ENCODE measurements around the gene BPIFB6.

BPIFB6 gene

DNA sequence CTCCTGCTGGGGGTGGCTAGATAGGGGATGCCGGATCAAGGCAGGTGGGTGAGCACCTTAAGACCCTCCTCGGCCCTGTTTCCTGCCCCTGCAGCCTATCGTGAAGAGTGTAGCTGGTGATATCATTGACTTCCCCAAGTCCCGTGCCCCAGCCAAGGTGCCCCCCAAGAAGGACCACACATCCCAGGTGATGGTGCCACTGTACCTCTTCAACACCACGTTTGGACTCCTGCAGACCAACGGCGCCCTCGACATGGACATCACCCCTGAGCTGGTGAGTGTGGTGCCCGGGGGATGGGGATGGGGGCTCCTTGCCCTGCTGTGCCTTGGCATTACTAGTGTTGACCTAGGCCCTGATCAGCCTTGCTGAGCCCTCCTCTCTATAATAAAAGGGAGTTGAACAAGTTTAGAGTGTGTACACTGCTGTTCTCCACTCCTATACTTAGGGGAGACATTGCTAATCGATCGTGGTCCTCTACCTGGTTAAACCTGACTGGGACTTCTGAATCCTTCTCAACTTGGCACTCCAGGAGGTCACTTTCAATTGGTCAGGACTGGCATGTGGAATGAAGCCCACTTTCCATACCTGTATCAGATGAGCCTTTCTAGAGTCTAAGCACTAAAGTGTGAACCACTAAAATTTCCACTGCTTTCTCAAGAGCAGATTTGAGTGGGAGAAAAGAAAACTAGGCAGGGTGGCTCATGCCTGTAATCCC is 33.3 kb downstream of the BPIFB6 start:
- no peak for DNase-seq

DNA sequence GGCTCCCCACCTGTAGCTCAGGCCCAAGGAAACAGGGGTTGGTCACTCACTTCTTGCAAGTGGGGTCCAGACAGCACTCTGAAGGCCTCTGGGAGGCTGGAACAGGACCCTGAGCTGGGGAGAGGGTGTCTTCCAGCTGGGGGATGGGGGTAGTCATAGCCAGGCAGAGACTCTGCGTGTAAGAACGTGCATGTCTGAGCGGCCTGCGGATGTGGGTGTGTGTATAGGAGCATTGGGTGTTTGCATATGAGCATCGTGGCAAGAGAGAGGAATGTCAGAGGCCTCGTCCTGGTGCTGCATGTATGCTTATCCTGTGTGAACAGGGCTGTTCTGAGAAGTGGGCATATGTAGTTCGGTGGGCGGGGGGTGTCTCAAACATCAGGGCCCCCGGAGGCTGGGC is 34.3 kb downstream of the BPIFB6 start:
- DNase-seq: no peak

DNA sequence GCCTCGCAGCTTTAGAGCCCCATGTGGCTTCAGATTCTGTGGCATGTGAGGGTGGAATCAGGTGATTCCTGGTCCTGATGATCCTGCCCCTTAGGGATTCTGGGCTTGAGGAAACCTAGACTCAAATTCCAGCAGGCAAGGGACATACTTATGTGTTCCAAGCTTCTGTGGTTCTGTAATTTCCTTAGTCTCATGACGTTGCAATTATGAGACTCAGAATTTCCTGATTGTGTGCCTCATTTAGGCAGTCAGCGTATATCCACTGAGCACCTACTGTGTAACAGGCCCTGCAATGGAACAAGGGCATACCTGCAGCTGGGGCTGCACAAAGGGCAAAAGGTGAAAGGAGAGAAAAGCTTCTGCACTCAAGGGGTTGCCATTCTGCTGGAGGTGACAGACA is 36.4 kb downstream of the BPIFB6 start:
- no peak for DNase-seq

DNA sequence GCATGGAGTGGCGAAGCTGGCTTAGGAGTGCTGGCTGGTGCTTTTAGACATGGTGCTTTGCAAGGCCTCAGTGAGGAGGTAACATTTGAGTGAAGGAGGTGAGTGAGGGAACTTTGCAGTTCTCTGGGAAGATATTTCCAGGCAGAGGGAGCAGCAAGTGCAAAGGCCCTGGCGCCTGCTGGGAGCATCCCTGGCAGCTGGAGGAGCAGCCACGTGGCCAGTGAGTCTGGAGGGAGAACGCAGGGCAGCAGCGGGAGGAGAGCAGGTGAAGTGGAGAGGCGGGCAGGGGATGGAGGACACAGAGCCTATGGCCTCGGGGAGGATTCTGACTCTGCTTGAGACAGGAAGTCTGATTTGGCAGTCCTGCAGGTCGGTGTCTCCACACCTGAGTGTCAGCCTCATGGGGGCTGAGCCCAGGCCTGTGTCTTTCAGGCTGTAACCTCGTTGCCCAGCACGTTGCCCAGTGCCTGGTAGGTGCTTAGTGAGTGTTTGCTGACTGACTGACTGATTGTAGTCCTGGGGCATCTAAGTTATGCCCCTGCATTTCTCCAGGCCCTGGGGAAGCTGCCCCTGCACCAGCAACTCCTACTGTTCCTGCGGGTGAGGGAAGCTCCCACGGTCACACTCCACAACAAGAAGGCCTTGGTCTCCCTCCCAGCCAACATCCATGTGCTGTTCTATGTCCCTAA is 36.9 kb downstream of the BPIFB6 start:
- DNase-seq: no peak

- DNase-seq: no peak
These were observed 38.2 kb downstream of the BPIFB6 start for GRCh38 chr20:33069673-33070072.

- no peak for DNase-seq
These were observed 38.9 kb downstream of the BPIFB6 start for GRCh38 chr20:33070111-33071053.

DNA sequence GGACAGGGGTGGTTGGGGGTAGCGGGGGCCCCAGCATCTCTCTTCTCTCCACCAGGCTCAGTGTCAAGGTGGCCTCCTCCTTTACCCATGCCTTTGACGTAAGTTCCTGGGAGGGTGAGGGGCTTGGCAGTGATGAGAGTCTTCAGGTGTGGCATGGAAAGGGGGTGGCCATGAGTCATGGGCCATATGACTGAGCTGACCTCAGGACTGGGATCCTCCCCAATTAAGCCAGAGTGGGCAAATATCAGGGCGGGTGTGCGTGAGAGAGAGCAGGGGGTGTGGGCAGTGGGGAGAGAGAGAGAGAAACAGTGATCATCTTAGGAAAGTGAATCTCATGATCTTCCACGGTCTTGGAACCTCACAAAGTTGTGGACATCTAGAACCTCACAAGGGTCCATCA is 39.8 kb downstream of the BPIFB6 start:
- DNase-seq: no peak

GRCh38 chr20:33072362-33072761 is 40.9 kb downstream of the BPIFB6 start:
- no peak for DNase-seq

DNA sequence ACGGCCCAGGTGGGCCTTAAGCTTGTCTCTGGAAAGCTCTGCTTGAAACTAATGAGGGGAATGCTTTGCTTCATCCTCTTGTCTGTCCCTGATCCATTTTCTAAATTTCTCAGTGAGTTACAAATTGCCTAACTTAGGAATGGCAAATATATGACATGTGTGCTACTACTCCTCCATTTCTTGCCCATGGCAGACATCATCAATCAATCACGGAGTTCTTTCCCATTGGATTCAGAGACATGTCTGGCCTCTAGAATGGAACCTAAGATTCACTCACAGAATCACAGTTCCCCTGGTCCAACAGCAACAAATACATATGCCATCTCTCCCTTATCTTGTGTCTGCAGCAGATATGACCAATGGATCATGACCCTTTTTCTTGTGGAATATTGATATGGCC is 41.4 kb downstream of the BPIFB6 start:
- no peak for DNase-seq

DNA sequence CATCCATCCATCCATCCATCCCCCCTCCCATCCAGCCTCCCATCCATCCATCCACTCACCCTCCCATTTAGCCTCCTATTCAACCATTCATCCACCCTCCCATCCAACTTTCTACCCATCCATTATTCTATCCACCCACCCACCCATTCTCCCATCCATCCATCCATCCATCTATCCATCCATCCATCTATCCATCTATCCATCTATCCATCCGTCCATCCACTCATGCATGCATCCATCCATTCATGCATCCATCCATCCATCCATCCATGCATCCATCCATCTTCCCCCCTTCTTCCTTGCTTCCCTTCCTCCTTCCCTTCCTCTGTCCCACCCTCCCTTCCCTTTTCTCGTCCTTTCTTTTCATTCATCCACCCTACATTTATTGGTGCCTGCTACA is 43.2 kb downstream of the BPIFB6 start:
- no peak for DNase-seq

- no peak for DNase-seq
These were observed 43.8 kb downstream of the BPIFB6 start for GRCh38 chr20:33075281-33075680.

DNA sequence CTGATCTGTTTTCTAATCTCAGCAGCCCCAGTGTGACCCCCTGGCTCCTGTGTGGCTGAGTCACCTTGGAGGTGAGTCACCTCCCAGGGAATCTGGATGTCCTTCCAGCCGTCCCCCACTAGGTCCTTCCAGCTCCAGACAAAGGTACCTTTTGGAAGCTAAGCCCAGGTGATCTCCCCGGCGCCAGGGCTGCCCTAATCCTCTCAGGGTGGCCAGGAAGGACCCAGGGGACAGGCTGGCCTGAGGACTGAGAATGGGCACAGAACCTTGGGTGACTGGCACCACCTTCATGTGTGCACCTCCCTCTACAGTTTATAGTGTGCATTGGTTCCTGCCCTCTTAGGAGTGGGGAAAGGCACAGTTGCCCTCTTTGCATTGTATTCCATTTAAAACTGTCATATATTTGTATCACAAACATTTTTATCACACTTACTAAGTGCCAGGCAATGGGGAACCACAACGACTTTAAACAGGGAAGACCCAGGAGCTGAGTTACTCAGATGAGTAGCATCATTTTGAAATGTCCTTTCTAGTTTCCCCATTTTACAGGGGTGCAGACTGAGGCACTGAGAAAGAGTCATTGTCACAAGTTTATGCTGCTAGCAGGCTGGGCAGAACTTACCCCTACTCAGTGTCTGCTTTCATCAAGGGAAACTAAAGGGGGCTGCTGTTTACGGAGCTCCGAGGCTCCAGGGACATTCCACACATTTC is 45.4 kb downstream of the BPIFB6 start:
- DNase-seq: no peak

GRCh38 chr20:33079259-33079658 is 47.8 kb downstream of the BPIFB6 start, which contains the start of gene BPIFB4:
Gene BPIFB4, plus strand, starts transcription at chr20:33079643. Its CDS starts 1,884 bp downstream, at chr20:33081527.
- DNase-seq: no peak

DNA sequence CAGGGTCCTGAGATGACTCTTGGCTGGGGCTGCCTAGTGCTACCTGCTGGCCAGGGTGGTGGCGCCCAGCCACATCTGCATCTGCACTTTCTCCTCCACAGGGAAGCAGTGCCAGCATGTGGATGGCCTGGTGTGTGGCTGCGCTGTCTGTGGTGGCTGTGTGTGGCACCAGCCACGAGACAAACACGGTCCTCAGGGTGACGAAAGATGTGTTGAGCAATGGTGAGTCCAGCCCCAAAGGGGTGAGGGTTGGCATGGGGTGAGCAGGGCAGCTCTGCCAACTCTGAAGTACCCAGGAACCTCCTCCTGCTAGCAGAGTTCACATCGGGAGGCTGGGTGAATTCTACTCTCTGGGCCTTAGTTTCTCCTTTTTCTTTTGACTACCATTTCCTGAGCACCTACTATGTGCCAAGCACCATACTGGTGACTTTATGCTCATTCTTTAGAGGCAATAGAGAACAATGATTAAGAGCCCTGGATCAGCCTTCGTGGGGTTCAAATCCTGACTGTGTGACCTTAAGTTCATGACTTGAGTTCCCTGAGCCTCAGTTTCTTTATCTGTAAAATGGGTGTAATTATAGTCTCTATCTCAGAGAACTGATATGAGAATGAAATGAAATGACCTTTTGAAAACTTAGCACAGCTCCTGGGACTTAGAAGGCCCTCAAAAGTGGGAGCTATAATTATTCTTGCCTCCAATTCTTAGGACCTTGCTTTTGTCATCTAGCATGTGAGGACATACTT is 50.1 kb downstream of the BPIFB6 start:
- DNase-seq: no peak

DNA sequence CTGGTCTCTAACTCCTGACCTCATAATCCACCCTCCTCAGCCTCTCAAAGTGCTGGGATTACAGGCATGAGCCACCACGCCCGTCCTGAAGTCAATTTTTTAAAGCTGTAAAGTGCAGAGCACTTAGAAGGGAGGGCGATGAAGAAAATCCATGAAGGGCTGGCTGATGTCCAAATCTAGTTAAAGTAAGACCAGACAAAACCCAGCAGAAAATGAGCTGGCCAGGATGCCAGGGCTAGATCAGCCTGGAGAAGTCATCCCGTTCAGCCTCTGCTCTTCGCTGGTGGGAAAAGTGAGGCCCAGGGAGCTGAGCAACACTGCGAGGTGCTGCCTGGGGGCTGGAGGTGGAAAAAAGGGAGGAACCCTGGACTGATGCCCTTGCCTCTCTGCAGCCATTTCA is 51.1 kb downstream of the BPIFB6 start:
- no peak for DNase-seq

GRCh38 chr20:33083544-33084340 is 52.3 kb downstream of the BPIFB6 start:
- DNase-seq: no peak

GRCh38 chr20:33084722-33085121 is 53.3 kb downstream of the BPIFB6 start:
- DNase-seq: no peak

DNA sequence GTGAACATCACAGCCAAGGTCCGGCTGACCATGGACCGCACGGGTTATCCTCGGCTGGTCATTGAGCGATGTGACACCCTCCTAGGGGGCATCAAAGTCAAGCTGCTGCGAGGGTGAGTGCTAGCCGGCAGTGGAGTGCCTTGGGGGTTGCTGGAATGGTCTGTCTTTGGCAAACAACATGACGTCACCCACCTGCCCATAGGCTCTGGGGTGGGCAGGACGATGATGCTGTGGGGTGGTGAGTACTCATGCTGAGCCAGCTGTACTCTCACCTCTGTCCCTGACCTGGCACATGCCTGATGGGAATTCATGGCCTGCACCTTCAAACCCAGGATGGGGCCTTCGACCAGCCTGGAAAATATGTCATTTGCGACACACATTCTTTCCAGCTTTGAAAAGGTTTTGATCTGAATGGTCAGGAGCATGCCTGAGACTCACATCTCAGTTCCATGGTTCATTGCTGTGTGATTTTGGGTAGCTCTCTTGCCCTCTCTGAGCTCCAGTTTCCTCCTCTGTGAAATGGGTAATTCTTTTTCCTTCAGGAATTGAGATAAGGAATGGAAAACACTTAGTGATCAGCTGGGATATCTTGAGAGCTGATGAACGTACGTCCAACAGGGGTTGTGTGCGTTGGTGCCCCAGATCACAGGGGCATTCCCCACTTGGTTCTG is 54.7 kb downstream of the BPIFB6 start:
- DNase-seq: no peak

DNA sequence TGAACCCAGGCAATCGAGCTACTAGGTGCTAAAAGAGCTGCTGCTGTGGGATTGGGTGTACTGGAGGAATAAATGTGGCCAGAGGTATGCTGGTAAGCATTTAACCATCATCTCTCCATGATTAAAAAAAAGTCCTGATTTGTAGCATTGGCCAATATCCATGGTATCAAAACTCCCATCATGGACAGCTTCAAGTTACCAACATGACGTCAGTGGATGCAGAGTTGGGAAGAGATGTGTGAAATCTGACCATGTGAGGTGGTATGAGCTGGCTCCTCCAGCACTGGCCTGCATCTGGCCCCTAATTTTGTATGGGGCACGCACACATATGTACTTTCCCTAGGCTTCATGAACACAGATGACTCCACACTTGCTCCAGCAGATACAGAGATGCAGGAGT is 59.7 kb downstream of the BPIFB6 start:
- DNase-seq: no peak

DNA sequence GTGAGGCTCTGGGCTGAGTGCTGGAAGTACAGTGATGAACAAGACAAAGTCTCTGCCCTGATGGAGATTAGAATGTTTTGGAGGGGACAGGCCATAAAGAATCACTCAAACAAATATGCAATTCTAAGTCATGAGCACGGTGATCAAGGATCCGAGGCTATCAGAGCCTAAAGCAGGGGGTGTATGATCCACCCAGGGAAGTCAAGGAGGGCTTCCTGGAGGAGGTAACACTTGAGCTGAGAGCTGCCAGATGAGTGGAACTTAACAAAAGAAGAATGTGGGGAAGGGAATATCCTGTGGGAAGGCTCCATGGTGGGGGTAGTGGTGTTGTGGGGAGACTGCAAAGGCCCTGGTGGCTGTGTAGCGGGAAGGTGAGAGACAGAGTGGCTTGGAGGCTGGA is 60.2 kb downstream of the BPIFB6 start:
- no peak for DNase-seq

GRCh38 chr20:33092361-33092760 is 60.9 kb downstream of the BPIFB6 start:
- no peak for DNase-seq

All from activated CD4-positive, alpha-beta T cell treated with anti-CD3 and anti-CD28 coated beads for 4 hours (primary cell).